Astrocyte (in vitro differentiated cells and primary cell): ENCODE results near the gene CPSF6.

ENCODE experiments used
- EZH2 ChIP-seq: IDR thresholded peaks from 2 replicates; pipeline ENCODE4 v1.6.1; 2012; ENCODE audit warnings: mild to moderate bottlenecking, low read length, inconsistent platforms; ENCODE audit not compliant: insufficient read depth
- TF ChIP-seq, protein P1 (sequence below): IDR thresholded peaks from 2 replicates; pipeline ENCODE4 v1.5.1; 2011; ENCODE audit warnings: low read depth, mild to moderate bottlenecking, inconsistent platforms, low read length, moderate library complexity; ENCODE audit not compliant: insufficient read depth

DNA sequence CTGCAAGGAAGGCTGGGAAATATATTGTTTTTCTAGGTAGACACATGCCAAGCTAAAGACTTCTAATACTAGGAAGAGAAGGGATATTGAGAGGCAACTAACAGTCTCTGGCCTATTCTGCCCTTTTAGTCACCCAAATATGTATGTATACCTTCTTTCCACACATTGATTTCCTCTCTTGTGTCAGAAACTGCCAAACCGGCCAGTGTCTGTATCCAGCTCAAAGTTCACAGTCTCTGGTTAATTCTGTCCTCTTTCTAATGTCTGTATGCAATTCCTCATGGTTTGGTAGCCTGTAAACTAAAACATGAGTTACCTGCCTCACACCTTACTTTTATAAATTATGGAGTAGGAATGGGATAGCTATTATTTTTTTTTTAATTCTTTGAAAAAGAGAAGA, 25.2 kb upstream of the CPSF6 start:
- TF ChIP-seq, protein P1, sequence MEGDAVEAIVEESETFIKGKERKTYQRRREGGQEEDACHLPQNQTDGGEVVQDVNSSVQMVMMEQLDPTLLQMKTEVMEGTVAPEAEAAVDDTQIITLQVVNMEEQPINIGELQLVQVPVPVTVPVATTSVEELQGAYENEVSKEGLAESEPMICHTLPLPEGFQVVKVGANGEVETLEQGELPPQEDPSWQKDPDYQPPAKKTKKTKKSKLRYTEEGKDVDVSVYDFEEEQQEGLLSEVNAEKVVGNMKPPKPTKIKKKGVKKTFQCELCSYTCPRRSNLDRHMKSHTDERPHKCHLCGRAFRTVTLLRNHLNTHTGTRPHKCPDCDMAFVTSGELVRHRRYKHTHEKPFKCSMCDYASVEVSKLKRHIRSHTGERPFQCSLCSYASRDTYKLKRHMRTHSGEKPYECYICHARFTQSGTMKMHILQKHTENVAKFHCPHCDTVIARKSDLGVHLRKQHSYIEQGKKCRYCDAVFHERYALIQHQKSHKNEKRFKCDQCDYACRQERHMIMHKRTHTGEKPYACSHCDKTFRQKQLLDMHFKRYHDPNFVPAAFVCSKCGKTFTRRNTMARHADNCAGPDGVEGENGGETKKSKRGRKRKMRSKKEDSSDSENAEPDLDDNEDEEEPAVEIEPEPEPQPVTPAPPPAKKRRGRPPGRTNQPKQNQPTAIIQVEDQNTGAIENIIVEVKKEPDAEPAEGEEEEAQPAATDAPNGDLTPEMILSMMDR, result no peak
- TF ChIP-seq EZH2, result no peak
